Fibroblast of mammary gland (primary cell): ENCODE results near the gene PPP2R2B.
A peak's percentile ranks its signal among the peaks of the same experiment; 100 is the strongest.

ENCODE experiments used
- DNase-seq: peaks from one replicate; pipeline ENCODE4 v3.0.0-alpha.2; 2010; ENCODE audit warnings: low read depth
- H3K4me3 ChIP-seq: 2 replicates; pipeline ENCODE4 v1.5.1; 2011; ENCODE audit warnings: low read depth, mild to moderate bottlenecking, low read length, moderate library complexity; ENCODE audit not compliant: control insufficient read depth
- TF ChIP-seq, protein P1 (sequence below): conservative IDR thresholded peaks from 2 replicates; pipeline ENCODE4 v1.5.1; 2011; ENCODE audit warnings: low read depth, low read length, inconsistent platforms; ENCODE audit not compliant: control insufficient read depth, insufficient read depth

PPP2R2B gene

GRCh38 chr5:146753641-146754040 lies 124.9 kb downstream of the PPP2R2B start:
- no peak for DNase-seq
- no peak overlapping the region for H3K4me3 ChIP-seq
- TF ChIP-seq, protein P1, sequence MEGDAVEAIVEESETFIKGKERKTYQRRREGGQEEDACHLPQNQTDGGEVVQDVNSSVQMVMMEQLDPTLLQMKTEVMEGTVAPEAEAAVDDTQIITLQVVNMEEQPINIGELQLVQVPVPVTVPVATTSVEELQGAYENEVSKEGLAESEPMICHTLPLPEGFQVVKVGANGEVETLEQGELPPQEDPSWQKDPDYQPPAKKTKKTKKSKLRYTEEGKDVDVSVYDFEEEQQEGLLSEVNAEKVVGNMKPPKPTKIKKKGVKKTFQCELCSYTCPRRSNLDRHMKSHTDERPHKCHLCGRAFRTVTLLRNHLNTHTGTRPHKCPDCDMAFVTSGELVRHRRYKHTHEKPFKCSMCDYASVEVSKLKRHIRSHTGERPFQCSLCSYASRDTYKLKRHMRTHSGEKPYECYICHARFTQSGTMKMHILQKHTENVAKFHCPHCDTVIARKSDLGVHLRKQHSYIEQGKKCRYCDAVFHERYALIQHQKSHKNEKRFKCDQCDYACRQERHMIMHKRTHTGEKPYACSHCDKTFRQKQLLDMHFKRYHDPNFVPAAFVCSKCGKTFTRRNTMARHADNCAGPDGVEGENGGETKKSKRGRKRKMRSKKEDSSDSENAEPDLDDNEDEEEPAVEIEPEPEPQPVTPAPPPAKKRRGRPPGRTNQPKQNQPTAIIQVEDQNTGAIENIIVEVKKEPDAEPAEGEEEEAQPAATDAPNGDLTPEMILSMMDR, result no peak

DNA sequence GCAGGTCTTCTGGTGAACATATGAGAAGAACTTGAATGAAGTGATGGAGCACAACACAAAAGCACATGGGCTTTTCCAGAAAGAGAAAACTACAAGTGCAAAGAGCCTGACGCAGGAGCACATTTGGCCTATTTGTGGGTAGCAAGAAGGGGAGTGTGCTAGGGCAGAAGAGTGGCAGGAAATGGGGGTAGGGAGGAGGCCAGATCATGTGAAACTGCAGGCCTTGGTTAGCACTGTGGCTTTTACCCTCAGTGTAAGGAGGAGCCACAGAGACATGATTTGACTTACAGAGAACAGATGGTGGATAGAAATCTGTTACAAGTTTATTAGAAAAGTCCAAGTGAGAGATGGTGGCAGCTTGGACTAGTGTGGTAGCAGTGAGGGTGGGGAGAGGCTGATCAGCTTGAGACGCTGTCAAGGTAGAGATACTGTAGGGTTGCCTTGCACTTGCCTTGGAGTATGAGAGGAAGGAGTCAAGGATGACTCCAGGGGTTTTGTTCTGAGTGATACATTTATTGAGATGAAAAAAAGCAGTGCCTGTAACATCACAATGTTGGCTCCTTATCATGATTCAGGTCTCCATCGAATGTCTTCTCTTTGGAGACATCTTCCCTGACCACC lies 126.7 kb downstream of the PPP2R2B start:
- H3K4me3 ChIP-seq, result no peak overlapping the region
- no peak for DNase-seq

GRCh38 chr5:146751054-146751453 lies 127.5 kb downstream of the PPP2R2B start:
- TF ChIP-seq, protein P1, result no peak
- no peak for DNase-seq
- H3K4me3 ChIP-seq, result no peak overlapping the region

More for the DNA sequence above, 126.7 kb downstream of the PPP2R2B start:
- TF ChIP-seq, protein P1, result no peak

DNA sequence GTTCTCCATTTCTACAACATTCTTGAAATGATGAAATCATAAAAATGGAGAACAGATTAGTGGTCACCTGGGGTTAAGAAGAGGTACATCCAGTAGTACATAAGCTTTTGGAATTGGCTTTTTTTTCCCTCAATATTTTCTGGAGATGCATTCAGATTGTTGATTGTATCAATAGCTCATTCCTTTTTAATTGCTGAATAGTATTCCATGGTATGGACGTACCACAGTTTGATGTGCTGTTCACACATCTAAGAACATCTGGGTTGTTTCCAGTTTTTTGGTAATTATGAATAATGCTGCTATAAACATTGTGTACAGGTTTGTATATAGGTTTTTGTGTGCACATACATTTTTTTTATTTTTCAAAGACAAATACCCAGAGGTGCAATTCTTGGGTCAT lies 130.0 kb downstream of the PPP2R2B start:
- no peak for DNase-seq
- TF ChIP-seq, protein P1, result no peak
- H3K4me3 ChIP-seq, result no peak overlapping the region

- no peak overlapping the region for H3K4me3 ChIP-seq
- TF ChIP-seq, protein P1, result no peak
- no peak for DNase-seq
Observed at GRCh38 chr5:146745931-146746577, 132.5 kb downstream of the PPP2R2B start.

- DNase-seq, result peak; percentile 72
- TF ChIP-seq, protein P1, result no peak
- H3K4me3 ChIP-seq, result no peak overlapping the region
Observed at GRCh38 chr5:146744068-146744745, 134.3 kb downstream of the PPP2R2B start.
